GM19455 (cell line): ENCODE results near the gene SSH2.

ENCODE experiments used
- ATAC-seq: cut with Tn5 transposase; IDR thresholded peaks from one replicate; pipeline ENCODE4 v1.9.1; 2021; ENCODE audit not compliant: unreplicated experiment

SSH2 gene

GRCh38 chr17:29840884-29841283 is 89.1 kb downstream of the SSH2 start:
- ATAC-seq, result no peak

GRCh38 chr17:29839656-29840055 is 90.4 kb downstream of the SSH2 start:
- ATAC-seq, result no peak

DNA sequence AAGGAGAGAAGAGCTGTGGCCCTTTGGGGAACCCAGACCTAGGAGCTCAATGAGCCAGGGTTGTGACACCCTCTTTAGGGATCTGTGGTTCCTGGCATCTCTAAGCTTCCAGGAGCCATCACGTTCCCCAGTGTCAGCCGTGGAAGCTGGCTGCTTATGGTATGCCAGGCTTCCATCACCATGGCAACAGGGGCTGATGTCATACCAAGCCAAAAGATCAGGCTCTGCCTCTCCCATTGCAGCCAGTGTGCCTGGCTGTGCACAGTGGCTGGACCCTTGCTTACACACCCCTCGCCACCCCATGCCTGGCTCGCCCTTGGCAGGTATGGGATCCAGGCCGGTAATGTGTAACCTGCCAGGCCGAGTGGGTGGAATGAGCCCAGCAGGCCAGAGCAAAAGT is 91.1 kb downstream of the SSH2 start:
- ATAC-seq, result no peak

DNA sequence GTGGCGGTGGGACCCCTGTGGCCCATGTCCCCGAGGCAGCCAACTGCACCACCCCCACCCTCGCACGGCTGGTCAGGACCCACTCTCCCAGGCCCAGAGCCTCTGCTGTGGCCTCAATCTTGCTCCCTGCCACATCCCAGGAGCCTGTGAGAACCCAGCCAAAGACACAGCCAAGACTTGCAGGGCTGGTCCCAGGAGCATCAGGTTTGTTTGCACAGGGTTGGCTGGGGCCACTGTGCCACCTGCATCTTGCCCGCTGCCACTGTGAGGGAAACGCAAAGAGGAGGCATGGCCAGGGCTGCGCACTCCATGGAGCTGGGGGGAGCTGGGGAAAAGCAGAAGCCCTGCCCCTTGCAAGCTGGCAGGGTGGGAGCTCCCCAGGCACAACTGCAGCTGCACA is 92.5 kb downstream of the SSH2 start:
- ATAC-seq, result no peak

- no peak for ATAC-seq
These were observed 93.4 kb downstream of the SSH2 start for GRCh38 chr17:29836643-29837042.

DNA sequence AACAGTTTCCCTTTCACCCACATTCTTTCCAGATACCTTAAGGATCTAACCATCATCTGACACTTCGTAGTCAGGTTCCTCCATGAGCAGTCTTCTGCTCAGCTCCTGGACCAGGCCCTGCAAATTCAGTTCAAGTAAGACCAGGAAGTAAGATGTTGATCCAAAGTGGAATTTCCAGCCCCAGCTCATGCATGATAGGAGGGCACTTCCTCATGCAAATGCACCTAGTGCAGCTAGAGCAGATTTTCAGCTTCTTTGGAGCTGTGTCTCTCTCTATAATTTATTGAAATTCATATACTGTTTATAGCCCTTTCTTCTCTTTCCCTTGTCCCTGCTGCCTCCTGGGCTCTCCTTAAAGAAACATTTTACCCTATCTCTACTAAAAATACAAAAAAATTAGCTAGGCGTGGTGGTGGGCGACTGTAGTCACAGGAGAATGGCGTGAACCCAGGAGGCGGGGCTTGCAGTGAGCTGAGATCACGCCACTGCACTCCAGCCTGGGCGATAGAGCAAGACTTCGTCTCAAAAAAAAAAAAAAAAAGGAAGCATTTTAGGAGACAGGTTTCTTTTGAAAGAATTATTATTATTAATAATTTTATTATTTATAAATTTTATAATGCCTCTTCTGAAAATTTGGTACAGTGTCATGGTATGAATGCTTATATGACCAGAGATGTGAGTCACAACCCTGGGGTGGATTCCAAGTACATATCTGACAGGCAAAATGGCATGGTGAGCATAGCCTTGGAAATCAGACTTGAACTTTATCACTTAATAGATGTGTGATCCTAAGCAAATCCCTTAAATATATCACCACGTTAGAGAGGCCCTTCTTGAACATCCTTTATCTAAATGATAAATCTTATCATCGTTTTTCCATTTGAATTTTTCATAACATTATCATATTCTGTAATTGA is 94.3 kb downstream of the SSH2 start:
- ATAC-seq, result no peak

DNA sequence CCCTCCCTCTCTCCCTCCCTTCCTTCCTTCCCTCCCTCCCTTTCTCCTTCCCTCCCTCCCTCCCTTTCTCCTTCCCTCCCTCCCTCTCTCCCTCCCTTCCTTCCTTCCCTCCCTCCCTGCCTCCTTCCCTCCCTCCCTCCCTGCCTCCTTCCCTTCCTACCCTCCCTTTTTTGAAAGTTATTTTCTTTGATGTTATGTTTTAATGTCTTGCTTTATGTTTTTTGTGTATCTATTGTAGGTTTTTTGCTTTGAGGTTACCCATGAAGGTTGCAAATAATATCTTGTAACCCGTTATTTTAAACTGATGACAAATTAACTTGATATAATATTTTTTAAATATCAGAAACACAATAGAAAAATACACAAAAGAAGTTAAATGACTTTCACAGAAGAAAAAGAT is 96.2 kb downstream of the SSH2 start:
- no peak for ATAC-seq

- no peak for ATAC-seq
These were observed 101.2 kb downstream of the SSH2 start for GRCh38 chr17:29828676-29829284.

- ATAC-seq, result no peak
These were observed 102.8 kb downstream of the SSH2 start for GRCh38 chr17:29827179-29827578.

- ATAC-seq, result no peak
These were observed 103.8 kb downstream of the SSH2 start for GRCh38 chr17:29826114-29826692.

- ATAC-seq, result no peak
These were observed 104.4 kb downstream of the SSH2 start for GRCh38 chr17:29825604-29826003.

GRCh38 chr17:29821897-29822296 is 108.1 kb downstream of the SSH2 start:
- ATAC-seq, result no peak

- ATAC-seq, result no peak
These were observed 109.6 kb downstream of the SSH2 start for GRCh38 chr17:29820425-29820824.

- ATAC-seq, result no peak
These were observed 122.3 kb downstream of the SSH2 start for GRCh38 chr17:29807520-29808361.

DNA sequence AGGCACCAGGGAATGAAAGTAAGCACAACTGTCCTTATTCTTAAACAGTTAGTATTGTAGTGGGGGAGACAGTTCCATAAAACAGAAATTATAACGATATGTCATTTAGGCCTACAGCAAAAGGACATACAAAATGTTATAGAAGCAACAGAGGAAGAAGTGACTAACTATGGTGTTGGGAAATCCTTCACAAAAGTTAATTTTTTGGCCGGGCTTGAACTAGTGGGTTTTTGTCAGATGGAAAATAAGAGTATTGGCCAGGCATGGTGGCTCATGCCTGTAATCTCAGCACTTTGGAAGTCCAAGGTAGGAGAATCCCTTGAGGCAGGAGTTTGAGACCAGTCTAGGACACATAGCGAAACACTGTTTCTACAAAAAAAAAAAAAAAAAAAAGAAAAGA is 127.8 kb downstream of the SSH2 start:
- ATAC-seq, result no peak

- no peak for ATAC-seq
These were observed 129.6 kb downstream of the SSH2 start for GRCh38 chr17:29800457-29800856.

DNA sequence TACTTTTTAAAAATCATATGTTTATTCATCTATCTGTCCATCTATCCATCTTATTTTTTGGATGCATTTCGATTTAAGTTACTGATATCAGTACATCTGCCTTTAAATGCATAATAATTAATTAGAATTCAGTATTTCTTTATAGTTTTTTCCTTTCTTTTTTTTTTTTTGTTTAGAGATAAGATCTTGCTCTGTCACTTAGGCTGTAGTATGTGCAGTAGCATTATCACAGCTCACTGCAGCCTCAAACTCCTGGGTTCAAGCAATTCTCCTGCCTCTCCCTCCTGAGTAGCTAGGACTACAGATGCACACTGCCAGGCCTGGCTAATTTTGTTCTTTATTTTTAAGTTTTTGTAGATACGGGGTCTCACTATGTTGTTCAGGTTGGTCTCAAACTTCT is 133.4 kb downstream of the SSH2 start:
- no peak for ATAC-seq

DNA sequence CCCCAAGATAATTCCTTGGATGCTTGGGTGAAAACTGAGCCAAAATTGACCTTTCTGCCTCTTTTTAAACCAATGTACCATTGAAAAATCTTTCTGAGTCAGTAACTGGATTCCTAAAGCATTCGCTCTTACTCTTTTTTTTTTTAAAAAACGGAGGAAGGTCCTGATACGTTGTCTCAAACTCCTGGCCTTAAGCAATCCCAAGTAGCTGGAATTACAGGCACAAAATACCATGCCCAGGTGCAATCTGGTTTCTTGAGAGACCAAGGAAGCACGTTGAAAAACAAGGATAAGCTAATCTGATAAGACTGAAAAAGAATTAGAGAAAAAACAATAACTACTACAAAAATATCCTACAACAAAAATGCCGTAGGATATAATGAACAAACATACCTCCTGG is 136.5 kb downstream of the SSH2 start:
- no peak for ATAC-seq

DNA sequence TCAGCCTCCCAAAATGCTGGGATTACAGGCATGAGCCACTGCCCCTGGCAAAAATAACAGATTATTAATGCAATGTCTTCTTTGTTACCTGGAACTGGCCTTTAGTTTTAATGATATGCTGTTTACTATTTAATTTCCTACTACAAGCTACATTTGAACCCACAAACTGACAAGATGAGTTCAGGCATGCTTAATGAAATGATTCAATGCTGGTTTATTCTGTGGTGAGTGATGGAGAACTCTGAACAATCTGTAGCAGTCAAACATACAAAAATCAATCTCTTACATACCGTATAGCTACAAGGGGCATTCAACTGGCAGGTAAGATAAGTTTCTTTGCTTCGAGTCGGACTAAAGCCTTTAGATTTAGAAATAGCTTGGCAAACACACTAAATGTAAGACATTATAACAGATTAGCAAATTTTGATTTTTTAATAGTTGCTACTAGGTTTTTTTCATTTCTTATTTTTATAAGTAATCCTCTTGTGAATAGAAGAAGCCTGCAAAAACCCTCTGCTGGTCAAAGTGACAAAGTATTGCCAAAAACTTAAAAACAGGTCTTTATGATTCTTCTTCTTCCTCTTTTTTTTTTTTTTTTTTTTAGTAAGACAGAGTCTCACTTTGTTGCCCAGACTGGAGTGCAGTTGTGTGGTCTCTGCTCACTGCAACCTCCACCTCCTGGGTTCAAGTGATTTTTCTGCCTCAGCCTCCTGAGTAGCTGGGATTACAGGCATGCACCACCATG is 138.5 kb downstream of the SSH2 start:
- no peak for ATAC-seq
